Endothelial cell of umbilical vein (primary cell): ENCODE measurements around the gene PRDM16. TPM values are rescaled to one million over a fixed set of nuclear protein-coding genes. Genes with fewer than 3 reads are reported as not detected.

Experiments used
- BruUV-seq: library from RNA; stranded (reverse); fragments of 400-500 nt; replicated peaks from 2 replicates; lab custom pipeline; 2021; lab: Mats Ljungman, UMichigan
- CTCF ChIA-PET: fragments of 300-600, 350-600 bp; sonication (Branson Sonifier 250); formaldehyde crosslinking; loops from one replicate; lab custom pipeline; 2021; ENCODE audit warnings: antibody characterized with exemption, inconsistent platforms; lab: Charles Lee
- POLR2A ChIA-PET: fragments of 300-600, 350-600 bp; sonication (Branson Sonifier 250); formaldehyde crosslinking; loops from one replicate; lab custom pipeline; 2021; ENCODE audit warnings: antibody characterized with exemption, inconsistent platforms; lab: Charles Lee
- DNase-seq: peaks from one replicate; pipeline ENCODE4 v3.0.0-alpha.2; 2011; ENCODE audit warnings: low read depth, low spot score
- FAIRE-seq: peaks from 2 replicates; lab custom pipeline; 2011; peaks lifted over from hg19 to GRCh38; lab: Jason Lieb, UNC
- H2AFZ ChIP-seq: 2 replicates; pipeline ENCODE4 v1.6.0; 2012; ENCODE audit warnings: low read depth, low read length, control low read depth, inconsistent platforms
- H3K27ac ChIP-seq: 2 replicates; pipeline ENCODE4 v1.5.1; 2011; ENCODE audit warnings: low read depth, mild to moderate bottlenecking, control low read depth, low read length, moderate library complexity; ENCODE audit not compliant: insufficient read depth
- H3K27me3 ChIP-seq, 2 experiments: 2 replicates each; pipeline versions ENCODE4 v1.6.0 to v1.6.1; 2011; ENCODE audit warnings: low read length in 2 of 2, mixed read lengths in 1 of 2; ENCODE audit not compliant: control insufficient read depth in 2 of 2, insufficient read depth in 2 of 2
- H3K36me3 ChIP-seq, 2 experiments: 2 replicates in 1 of 2; 3 replicates in 1 of 2; pipeline ENCODE4 v1.5.1; 2011; ENCODE audit warnings: low read length in 2 of 2, mild to moderate bottlenecking in 1 of 2, moderate library complexity in 1 of 2; ENCODE audit not compliant: control insufficient read depth in 2 of 2, insufficient read depth in 2 of 2; ENCODE audit errors: extremely low read depth in 1 of 2
- H3K4me1 ChIP-seq: 3 replicates; pipeline ENCODE4 v1.5.1; 2011; ENCODE audit warnings: mild to moderate bottlenecking, low read length; ENCODE audit not compliant: control insufficient read depth, insufficient read depth; ENCODE audit errors: extremely low read depth
- H3K4me2 ChIP-seq: 2 replicates; pipeline ENCODE4 v1.6.1; 2011; ENCODE audit warnings: low read length, control low read depth, mixed read lengths; ENCODE audit not compliant: insufficient read depth
- H3K4me3 ChIP-seq, 3 experiments: fragments of 200-600 bp in 1 of 3; sonication (generic), shearing (Covaris generic) in 1 of 3; replicated peaks in 1 of 3; 2 replicates each; pipeline ENCODE4 v1.5.1; 2011 to 2016; ENCODE audit warnings: control low read depth in 3 of 3, low read length in 3 of 3, mild to moderate bottlenecking in 2 of 3, inconsistent platforms in 1 of 3, low read depth in 1 of 3, moderate library complexity in 1 of 3; ENCODE audit not compliant: insufficient read depth in 1 of 3
- H3K79me2 ChIP-seq: 2 replicates; pipeline ENCODE4 v1.6.0; 2012; ENCODE audit warnings: low read length, inconsistent platforms; ENCODE audit not compliant: control insufficient read depth, insufficient read depth
- H3K9ac ChIP-seq: replicated peaks from 2 replicates; pipeline ENCODE3; 2011; ENCODE audit warnings: low read length, control low read depth; ENCODE audit not compliant: insufficient read depth; ENCODE audit errors: extremely low read depth
- H3K9me1 ChIP-seq: replicated peaks from 3 replicates; pipeline ENCODE4 v1.6.0; 2011; ENCODE audit warnings: mild to moderate bottlenecking, low read length; ENCODE audit not compliant: control insufficient read depth, insufficient read depth; ENCODE audit errors: extremely low read depth
- H3K9me3 ChIP-seq: replicated peaks from 2 replicates; pipeline ENCODE4 v1.5.1; 2012; ENCODE audit warnings: low read length, inconsistent platforms; ENCODE audit not compliant: control insufficient read depth, insufficient read depth
- H4K20me1 ChIP-seq: replicated peaks from 2 replicates; pipeline ENCODE3; 2011; ENCODE audit warnings: mild to moderate bottlenecking, low read length; ENCODE audit not compliant: control insufficient read depth, insufficient read depth; ENCODE audit errors: extremely low read depth
- EZH2 ChIP-seq: IDR thresholded peaks from 2 replicates; pipeline ENCODE4 v1.6.1; 2012; ENCODE audit warnings: borderline replicate concordance, low read depth, mild to moderate bottlenecking, moderate library complexity, low read length, inconsistent platforms; ENCODE audit not compliant: severe bottlenecking
- FOS ChIP-seq: IDR thresholded peaks from 2 replicates; pipeline ENCODE4 v1.6.1; 2011; ENCODE audit warnings: mild to moderate bottlenecking, low read length, moderate library complexity, borderline replicate concordance; ENCODE audit not compliant: insufficient read depth
- GATA2 ChIP-seq: IDR thresholded peaks from 2 replicates; pipeline ENCODE4 v1.7.0; 2011; ENCODE audit warnings: low read depth, mild to moderate bottlenecking, moderate library complexity, mixed read lengths, low read length; ENCODE audit not compliant: insufficient read length, insufficient read depth
- JUN ChIP-seq: IDR thresholded peaks from 2 replicates; pipeline ENCODE4 v1.6.1; 2011; ENCODE audit warnings: borderline replicate concordance, low read depth; ENCODE audit not compliant: insufficient read length, insufficient read depth
- MYC ChIP-seq: IDR thresholded peaks from one replicate; pipeline ENCODE4 v1.6.1; 2011; ENCODE audit warnings: mild to moderate bottlenecking, low read depth, low read length
- POLR2A ChIP-seq: IDR thresholded peaks from 2 replicates; pipeline ENCODE4 v1.6.1; 2012; ENCODE audit warnings: low read depth, mild to moderate bottlenecking, control low read depth, low read length
- POLR2AphosphoS5 ChIP-seq: IDR thresholded peaks from 2 replicates; pipeline ENCODE4 v1.6.1; 2012; ENCODE audit warnings: low read depth, mild to moderate bottlenecking, control low read depth, low read length, moderate library complexity; ENCODE audit not compliant: insufficient read depth
- dilution Hi-C: fragments of 300-500 bp; cut with MboI; formaldehyde crosslinking; loops from one replicate; pipeline ENCODE4 v1.15.0; 2019; ENCODE audit warnings: low sequenced_read_pairs; ENCODE audit not compliant: extremely low pct_ligation_motif_present
- intact Hi-C: fragments of 100-400 bp; cut with micrococcal nuclease; formaldehyde crosslinking; loops from one replicate; pipeline ENCODE4 v1.10.0; 2022
- polyA plus RNA-seq, 4 experiments: library from polyadenylated mRNA; depleted of rRNA in 3 of 4; stranded (reverse) in 3 of 4; unstranded in 1 of 4; fragments of >200 nt; gene quantifications; 2 replicates each; pipeline versions ENCODE4 v1.2.1 to v1.2.3, GENCODE V29; 2011 to 2012; ENCODE audit warnings: missing spikeins in 1 of 4
- total RNA-seq: library from RNA; stranded (reverse); gene quantifications from 2 replicates; pipeline ENCODE4 v1.2.3, GENCODE V29; 2021
- TF ChIP-seq, protein P1 (sequence below): IDR thresholded peaks from 2 replicates; pipeline ENCODE4 v1.6.1; 2011; ENCODE audit not compliant: insufficient read depth, insufficient read length
- TF ChIP-seq, protein P2 (sequence below), 2 donors: IDR thresholded peaks; 1 replicate in 1 of 2; 2 replicates in 1 of 2; pipeline ENCODE4 v1.5.1; 2011; ENCODE audit warnings: low read length in 2 of 2, mild to moderate bottlenecking in 2 of 2, moderate library complexity in 2 of 2, control low read depth in 1 of 2, inconsistent platforms in 1 of 2, low read depth in 1 of 2; ENCODE audit not compliant: insufficient read depth in 1 of 2; ENCODE audit errors: extremely low read depth in 1 of 2

PRDM16 gene
- total and polyA plus RNA-seq, 2 donors (not counting 3 experiments of a cell fraction or from before 2014, with no cell fraction given): not detected

DNA sequence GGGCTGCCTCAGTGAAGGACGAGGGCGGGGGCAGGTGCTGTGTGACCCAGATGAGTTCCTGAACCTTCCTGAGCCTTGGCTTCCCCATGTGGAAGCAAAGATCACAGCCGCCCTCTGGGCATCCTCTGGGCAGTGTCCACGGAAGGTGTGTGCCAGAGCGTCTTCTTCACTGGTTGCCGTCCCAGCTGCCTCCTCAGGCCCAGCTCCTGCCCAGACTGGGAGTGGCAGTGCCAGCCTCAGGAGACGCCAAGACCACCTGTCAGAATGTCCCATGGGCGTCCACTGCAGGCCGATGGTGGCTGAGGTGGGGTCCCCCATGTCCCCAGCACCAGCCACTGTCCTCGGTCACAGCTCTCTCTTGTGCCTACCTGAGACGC, 395.6 kb downstream of the PRDM16 start:
- Histone ChIP-seq H2AFZ (no peak overlapping the region), H3K36me3 (no peaks in the 10 kb centered on the region), H3K9me1 (no peaks in the 10 kb centered on the region), H3K4me1 (no peaks in the 10 kb centered on the region), H4K20me1 (no peaks in the 10 kb centered on the region), H3K27ac (no peak overlapping the region), H3K9me3 (no peaks in the 10 kb centered on the region), H3K79me2 (no peaks in the 10 kb centered on the region), H3K4me3 (no peak overlapping the region), H3K27me3 (no peaks in the 10 kb centered on the region), H3K4me2 (no peak overlapping the region), H3K9ac (no peak overlapping the region)
- intact Hi-C loops: no loop called here
- FAIRE-seq (no peak), DNase-seq (no peak)
- POLR2A ChIA-PET: no interaction called here
- BruUV-seq: no TSS peak
- dilution Hi-C loops: no loop called here
- TF ChIP-seq, protein P1, sequence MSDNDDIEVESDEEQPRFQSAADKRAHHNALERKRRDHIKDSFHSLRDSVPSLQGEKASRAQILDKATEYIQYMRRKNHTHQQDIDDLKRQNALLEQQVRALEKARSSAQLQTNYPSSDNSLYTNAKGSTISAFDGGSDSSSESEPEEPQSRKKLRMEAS: no peak
- TF ChIP-seq GATA2 (no peak), JUN (no peak), MYC (no peak), EZH2 (no peak), POLR2A (no peak), FOS (no peak), POLR2AphosphoS5 (no peak)
- TF ChIP-seq, protein P2, sequence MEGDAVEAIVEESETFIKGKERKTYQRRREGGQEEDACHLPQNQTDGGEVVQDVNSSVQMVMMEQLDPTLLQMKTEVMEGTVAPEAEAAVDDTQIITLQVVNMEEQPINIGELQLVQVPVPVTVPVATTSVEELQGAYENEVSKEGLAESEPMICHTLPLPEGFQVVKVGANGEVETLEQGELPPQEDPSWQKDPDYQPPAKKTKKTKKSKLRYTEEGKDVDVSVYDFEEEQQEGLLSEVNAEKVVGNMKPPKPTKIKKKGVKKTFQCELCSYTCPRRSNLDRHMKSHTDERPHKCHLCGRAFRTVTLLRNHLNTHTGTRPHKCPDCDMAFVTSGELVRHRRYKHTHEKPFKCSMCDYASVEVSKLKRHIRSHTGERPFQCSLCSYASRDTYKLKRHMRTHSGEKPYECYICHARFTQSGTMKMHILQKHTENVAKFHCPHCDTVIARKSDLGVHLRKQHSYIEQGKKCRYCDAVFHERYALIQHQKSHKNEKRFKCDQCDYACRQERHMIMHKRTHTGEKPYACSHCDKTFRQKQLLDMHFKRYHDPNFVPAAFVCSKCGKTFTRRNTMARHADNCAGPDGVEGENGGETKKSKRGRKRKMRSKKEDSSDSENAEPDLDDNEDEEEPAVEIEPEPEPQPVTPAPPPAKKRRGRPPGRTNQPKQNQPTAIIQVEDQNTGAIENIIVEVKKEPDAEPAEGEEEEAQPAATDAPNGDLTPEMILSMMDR (IDR thresholded peaks at IDR 0.05; ENCODE audit: extremely low read depth in 1 of 2, insufficient read depth in 1 of 2, low read depth in 1 of 2, low read length in 2 of 2): no peak
- CTCF ChIA-PET: interaction anchor here (1.0 to 2.9 kb wide), 2 partner anchors 12 to 260 kb away, joined by 3 to 17 read pairs; no protein-coding TSS in a partner anchor
